HepG2 (cell line): ENCODE measurements around the gene POGK. TPM values are rescaled to one million over a fixed set of nuclear protein-coding genes. Genes with fewer than 3 reads are reported as not detected.

Source experiments
- BORCS8-MEF2B ChIP-seq: sonication (generic); formaldehyde crosslinking; IDR thresholded peaks from 2 replicates; pipeline ENCODE4 v1.8.0; 2022; ENCODE audit warnings: mild to moderate bottlenecking, missing genetic modification reagents
- CEBPZ ChIP-seq: IDR thresholded peaks from 2 replicates; pipeline ENCODE4 v1.6.1; 2012; ENCODE audit warnings: low read length, improper control_type of control experiment
- FOXK1 ChIP-seq: sonication (generic); formaldehyde crosslinking; IDR thresholded peaks from 2 replicates; pipeline ENCODE4 v1.4.0; 2020; ENCODE audit warnings: low read depth, missing genetic modification reagents, borderline replicate concordance
- HMGXB3 ChIP-seq: sonication (generic); formaldehyde crosslinking; IDR thresholded peaks from 2 replicates; pipeline ENCODE4 v1.4.0; 2020; ENCODE audit warnings: missing genetic modification reagents, borderline replicate concordance
- MTF2 ChIP-seq: sonication (generic); formaldehyde crosslinking; IDR thresholded peaks from 2 replicates; pipeline ENCODE4 v1.5.0; 2020; ENCODE audit warnings: missing genetic modification reagents, borderline replicate concordance
- NFRKB ChIP-seq: fragments of 450-650 bp; IDR thresholded peaks from 2 replicates; pipeline ENCODE4 v1.6.1; 2017
- RBM39 ChIP-seq: fragments of 200-400 bp; formaldehyde crosslinking; IDR thresholded peaks from one replicate; pipeline ENCODE4 v1.6.1; 2018; ENCODE audit warnings: antibody characterized with exemption, mild to moderate bottlenecking, low read depth, low read length; ENCODE audit not compliant: poor library complexity, severe bottlenecking
- SP1 ChIP-seq, 2 experiments: fragments of 450-650 bp in 1 of 2; sonication (generic) in 1 of 2; formaldehyde crosslinking in 1 of 2; IDR thresholded peaks; 2 replicates each; pipeline versions ENCODE4 v1.4.0 to v1.6.1; 2016 to 2020; ENCODE audit warnings: missing genetic modification reagents in 1 of 2
- TCF7L2 ChIP-seq: IDR thresholded peaks from 2 replicates; pipeline ENCODE4 v1.6.1; 2011; ENCODE audit warnings: mild to moderate bottlenecking, low read depth, low read length, moderate library complexity
- TOE1 ChIP-seq: sonication (generic); formaldehyde crosslinking; IDR thresholded peaks from 2 replicates; pipeline ENCODE4 v1.4.0; 2020; ENCODE audit warnings: mild to moderate bottlenecking, missing genetic modification reagents
- ZHX2 ChIP-seq, 2 experiments: sonication (generic) in 1 of 2; formaldehyde crosslinking in 1 of 2; IDR thresholded peaks; 2 replicates each; pipeline versions ENCODE4 v1.6.1 to v1.9.0; 2014 to 2022; ENCODE audit warnings: antibody characterized with exemption in 1 of 2, borderline replicate concordance in 1 of 2, inconsistent platforms in 1 of 2, low read depth in 1 of 2, missing genetic modification reagents in 1 of 2
- ZNF124 ChIP-seq: sonication (generic); formaldehyde crosslinking; IDR thresholded peaks from 2 replicates; pipeline ENCODE4 v1.4.0; 2020; ENCODE audit warnings: missing genetic modification reagents
- ZNF264 ChIP-seq: sonication (generic); formaldehyde crosslinking; IDR thresholded peaks from 2 replicates; pipeline ENCODE4 v1.4.0; 2020; ENCODE audit warnings: missing genetic modification reagents
- ZNF335 ChIP-seq: sonication (generic); formaldehyde crosslinking; IDR thresholded peaks from 2 replicates; pipeline ENCODE4 v1.4.0; 2020; ENCODE audit warnings: missing genetic modification reagents
- ZNF720 ChIP-seq: sonication (generic); formaldehyde crosslinking; IDR thresholded peaks from 2 replicates; pipeline ENCODE4 v1.4.0; 2020; ENCODE audit warnings: missing genetic modification reagents
- polyA plus RNA-seq, 8 experiments: library from polyadenylated mRNA; depleted of rRNA in 3 of 8; stranded (reverse) in 7 of 8; unstranded in 1 of 8; fragments of >200 nt; fragmentation: Illumina TruSeq in 4 of 8; extraction: Trizol in 4 of 8; gene quantifications; 2 replicates each; pipeline versions ENCODE4 v1.2.1 to v1.2.3, GENCODE V29; 2011 to 2016; ENCODE audit warnings: low read depth in 4 of 8, missing spikeins in 1 of 8, mixed read lengths in 1 of 8; ENCODE audit not compliant: insufficient read depth in 1 of 8
- total RNA-seq, 5 experiments: library from RNA; depleted of rRNA; stranded (reverse); fragments of >200 nt; fragmentation: Illumina TruSeq; extraction: Trizol; gene quantifications; 2 replicates each; pipeline ENCODE4 v1.2.3, GENCODE V29; 2016; ENCODE audit warnings: low read depth in 1 of 5

Gene POGK
- total and polyA plus RNA-seq, 2 of the 13 experiments (the other 11 are each of a cell fraction or from before 2014, with no cell fraction given) = 4.8 to 16.2 TPM

- TF ChIP-seq HMGXB3 (CRISPR knock-in tag) = peak; percentile 75; the same call in 1 of the 2 replicates
- TF ChIP-seq ZNF335 (CRISPR knock-in tag) = peak; percentile 88
- TF ChIP-seq CEBPZ = no peak
- peak; percentile 82; the same call in 1 of the 2 replicates for TF ChIP-seq TOE1 (CRISPR knock-in tag)
- TF ChIP-seq ZNF264 (CRISPR knock-in tag) = no peak
- peak; percentile 97 for TF ChIP-seq BORCS8-MEF2B
- no peak for TF ChIP-seq TCF7L2
- TF ChIP-seq NFRKB = no peak
- TF ChIP-seq FOXK1 (CRISPR knock-in tag) = no peak
- no peak for TF ChIP-seq ZNF720 (CRISPR knock-in tag)
- peak; percentile 82 for TF ChIP-seq ZNF124 (CRISPR knock-in tag)
- TF ChIP-seq SP1 (IDR thresholded peaks at IDR 0.05) = no peak
- TF ChIP-seq SP1 (CRISPR knock-in tag; IDR thresholded peaks at IDR 0.05) = peak; percentile 62
- TF ChIP-seq RBM39 = no peak
- TF ChIP-seq ZHX2 (IDR thresholded peaks at IDR 0.05; ENCODE audit: low read depth) = no peak
- TF ChIP-seq ZHX2 (CRISPR knock-in tag; IDR thresholded peaks at IDR 0.05; ENCODE audit: borderline replicate concordance) = peak; percentile 97
- TF ChIP-seq MTF2 (CRISPR knock-in tag) = peak; percentile 45; the same call in 1 of the 2 replicates
Measured at GRCh38 chr1:166838766-166839599, at the start of gene POGK (continued).
